Prostate gland (tissue), 2 donors: Measurements from ENCODE around the gene THSD4.

ENCODE experiments used
- CTCF ChIP-seq, 4 experiments: fragments of 200-600 bp in 2 of 4; fragments of 450-650 bp in 2 of 4; sonication (generic) in 2 of 4; IDR thresholded peaks; 1 replicate in 3 of 4; 2 replicates in 1 of 4; pipeline ENCODE4 v1.5.1; 2016 to 2019; ENCODE audit warnings: antibody characterized with exemption in 4 of 4, mild to moderate bottlenecking in 2 of 4, moderate library complexity in 2 of 4
- POLR2A ChIP-seq: fragments of 450-650 bp; IDR thresholded peaks from one replicate; pipeline ENCODE4 v1.6.1; 2016; ENCODE audit warnings: antibody characterized with exemption, mild to moderate bottlenecking
- POLR2AphosphoS5 ChIP-seq: sonication (generic); formaldehyde crosslinking; IDR thresholded peaks from one replicate; pipeline ENCODE4 v1.6.1; 2017; ENCODE audit warnings: antibody characterized with exemption

DNA sequence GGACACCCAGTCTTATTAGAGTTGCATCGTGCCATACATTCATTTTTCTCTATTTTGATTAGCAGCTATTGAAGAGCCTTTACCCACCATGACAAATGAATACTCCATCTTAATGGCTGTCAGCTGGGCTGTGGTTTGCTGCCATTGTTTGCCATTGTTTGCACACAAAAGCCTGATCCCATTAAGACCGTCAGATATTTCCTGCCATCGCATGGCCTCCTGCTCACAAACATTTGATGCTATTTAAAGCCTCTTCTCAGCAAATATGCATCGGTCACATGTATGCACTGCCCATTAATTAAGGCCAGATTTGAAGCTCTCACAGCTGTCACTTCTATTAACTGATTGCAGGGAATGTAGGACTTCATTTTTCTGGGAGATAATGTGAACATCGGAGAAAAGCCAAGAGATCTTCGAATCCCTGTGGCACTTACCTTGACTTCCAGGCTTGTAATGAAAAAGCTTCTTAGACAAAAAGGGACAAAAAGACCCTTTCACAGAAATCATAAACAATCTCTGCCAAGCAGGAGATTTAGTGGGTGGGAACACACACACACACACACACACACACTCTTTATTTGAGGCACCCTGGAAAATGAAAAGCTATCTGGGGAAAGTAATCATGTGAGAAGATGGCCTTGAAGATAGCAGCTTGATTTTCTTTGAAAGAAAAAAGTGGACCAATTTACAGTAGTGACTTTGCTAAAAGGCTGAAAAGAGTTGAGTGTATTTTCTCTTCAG lies 519.7 kb downstream of the THSD4 start:
- TF ChIP-seq CTCF (IDR thresholded peaks at IDR 0.05) (no peak), POLR2AphosphoS5 (no peak), POLR2A (no peak)
